CD14-positive monocyte (primary cell): ENCODE measurements around the gene CCT3. TPM values are rescaled to one million over a fixed set of nuclear protein-coding genes. Genes with fewer than 3 reads are reported as not detected.

ENCODE experiments used
- DNase-seq, 3 donors: peaks; one replicate each; pipeline ENCODE4 v3.0.0-alpha.2; 2011 to 2022
- H2AFZ ChIP-seq: 2 replicates; pipeline ENCODE4 v1.6.0; 2012; ENCODE audit warnings: mild to moderate bottlenecking, low read depth, low read length, inconsistent platforms; ENCODE audit not compliant: insufficient read depth, poor library complexity, severe bottlenecking
- H3K27ac ChIP-seq, 2 donors: 1 replicate in 1 of 2; 2 replicates in 1 of 2; pipeline ENCODE4 v1.5.1; 2012 to 2013; ENCODE audit warnings: low read length in 2 of 2, control low read depth in 1 of 2, inconsistent platforms in 1 of 2, low read depth in 1 of 2, mild to moderate bottlenecking in 1 of 2
- H3K27me3 ChIP-seq, 2 donors: one replicate each; pipeline versions ENCODE4 v1.6.0 to v1.6.1; 2011 to 2013; ENCODE audit warnings: low read length in 2 of 2; ENCODE audit not compliant: control insufficient read depth in 2 of 2, insufficient read depth in 2 of 2
- H3K36me3 ChIP-seq, 2 donors: replicated peaks in 1 of 2; 1 replicate in 1 of 2; 2 replicates in 1 of 2; pipeline versions ENCODE4 v1.5.1 to v1.6.1; 2012 to 2013; ENCODE audit warnings: low read length in 2 of 2, control low read depth in 1 of 2, inconsistent platforms in 1 of 2, mild to moderate bottlenecking in 1 of 2; ENCODE audit not compliant: insufficient read depth in 2 of 2, control insufficient read depth in 1 of 2
- H3K4me1 ChIP-seq, 2 donors: 1 replicate in 1 of 2; 2 replicates in 1 of 2; pipeline versions ENCODE4 v1.5.1 to v1.6.1; 2012 to 2013; ENCODE audit warnings: low read length in 2 of 2, control low read depth in 1 of 2, inconsistent platforms in 1 of 2, mild to moderate bottlenecking in 1 of 2, moderate library complexity in 1 of 2; ENCODE audit not compliant: insufficient read depth in 2 of 2, control insufficient read depth in 1 of 2
- H3K4me2 ChIP-seq: replicated peaks from 2 replicates; pipeline ENCODE3; 2012; ENCODE audit warnings: low read length, moderate library complexity, mild to moderate bottlenecking; ENCODE audit not compliant: poor library complexity, severe bottlenecking; ENCODE audit errors: extremely low read depth
- H3K4me3 ChIP-seq, 3 experiments: fragments of 200-600 bp in 1 of 3; sonication (generic) in 1 of 3; replicated peaks in 1 of 3; 1 replicate in 2 of 3; 2 replicates in 1 of 3; pipeline ENCODE4 v1.5.1; 2011 to 2013; ENCODE audit warnings: low read length in 3 of 3, mild to moderate bottlenecking in 3 of 3, control low read depth in 2 of 3, low read depth in 2 of 3, inconsistent platforms in 1 of 3, moderate library complexity in 1 of 3
- H3K79me2 ChIP-seq: 2 replicates; pipeline ENCODE4 v1.6.0; 2012; ENCODE audit warnings: mild to moderate bottlenecking, control low read depth, inconsistent platforms, low read length, moderate library complexity; ENCODE audit not compliant: insufficient read depth
- H3K9ac ChIP-seq: 2 replicates; pipeline ENCODE4 v1.6.0; 2017; ENCODE audit warnings: low read length, mild to moderate bottlenecking; ENCODE audit not compliant: insufficient read depth, poor library complexity, severe bottlenecking
- H3K9me3 ChIP-seq, 2 donors: replicated peaks in 1 of 2; 1 replicate in 1 of 2; 2 replicates in 1 of 2; pipeline versions ENCODE4 v1.5.1 to v1.6.1; 2012 to 2013; ENCODE audit warnings: low read length in 2 of 2, control low read depth in 1 of 2; ENCODE audit not compliant: control insufficient read depth in 1 of 2, insufficient read depth in 1 of 2
- H4K20me1 ChIP-seq: 2 replicates; pipeline ENCODE4 v1.6.0; 2012; ENCODE audit warnings: mild to moderate bottlenecking, low read length, control low read depth, moderate library complexity; ENCODE audit not compliant: insufficient read depth
- H3K27ac Mint-ChIP-seq, 7 donors: one replicate each; pipeline ENCODE4 v1.8.0; 2020; ENCODE audit warnings: mild to moderate bottlenecking in 7 of 7, mixed read lengths in 7 of 7, moderate library complexity in 6 of 7, inconsistent platforms in 2 of 7
- H3K27me3 Mint-ChIP-seq, 3 donors: one replicate each; pipeline ENCODE4 v1.8.0; 2021 to 2022; ENCODE audit warnings: low read depth in 3 of 3, mild to moderate bottlenecking in 3 of 3, mixed read lengths in 3 of 3, moderate library complexity in 3 of 3, inconsistent platforms in 1 of 3
- H3K36me3 Mint-ChIP-seq, 2 donors: one replicate each; pipeline ENCODE4 v1.8.0; 2020; ENCODE audit warnings: mixed read lengths in 2 of 2, inconsistent platforms in 1 of 2, mild to moderate bottlenecking in 1 of 2
- H3K4me1 Mint-ChIP-seq: one replicate; pipeline ENCODE4 v1.8.0; 2020; ENCODE audit warnings: mild to moderate bottlenecking, mixed read lengths
- H3K4me3 Mint-ChIP-seq, 2 donors: one replicate each; pipeline ENCODE4 v1.8.0; 2020; ENCODE audit warnings: mild to moderate bottlenecking in 2 of 2, mixed read lengths in 2 of 2, moderate library complexity in 1 of 2
- H3K9me3 Mint-ChIP-seq, 7 donors: one replicate each; pipeline ENCODE4 v1.8.0; 2020 to 2022; ENCODE audit warnings: mixed read lengths in 7 of 7, mild to moderate bottlenecking in 6 of 7, moderate library complexity in 6 of 7, inconsistent platforms in 2 of 7
- WGBS: methylation state at CpG from one replicate; pipeline ENCODE4 v1.1.5; 2013; ENCODE audit warnings: missing lambda C conversion rate; ENCODE audit not compliant: insufficient coverage; 5-methylcytosine and 5-hydroxymethylcytosine counted together
- intact Hi-C, 2 donors: fragments of 100-400 bp; cut with micrococcal nuclease; formaldehyde crosslinking; loops; one replicate each; pipeline versions ENCODE4 v1.15.0 to v1.15.1; 2023
- polyA plus RNA-seq, 3 donors: library from polyadenylated mRNA; depleted of rRNA in 1 of 3; unstranded in 2 of 3; stranded (reverse) in 1 of 3; fragments of 300-500 nt in 2 of 3; fragments of >200 nt in 1 of 3; fragmentation: Illumina TruSeq in 2 of 3; gene quantifications; 1 replicate in 2 of 3; 2 replicates in 1 of 3; pipeline ENCODE4 v1.2.3, GENCODE V29; 2012 to 2021
- TF ChIP-seq, protein P1 (sequence below): fragments of 200-600 bp; IDR thresholded peaks from one replicate; pipeline ENCODE4 v1.8.0; 2022; ENCODE audit warnings: antibody characterized with exemption, mild to moderate bottlenecking

Gene CCT3
- polyA plus RNA-seq, 3 donors: 65.3 to 97.3 (median 94.8) TPM

GRCh38 chr1:156285437-156285836 is 52.7 kb downstream of the CCT3 start:
- H3K27me3 Mint-ChIP-seq: no peaks in the 10 kb centered on the region

DNA sequence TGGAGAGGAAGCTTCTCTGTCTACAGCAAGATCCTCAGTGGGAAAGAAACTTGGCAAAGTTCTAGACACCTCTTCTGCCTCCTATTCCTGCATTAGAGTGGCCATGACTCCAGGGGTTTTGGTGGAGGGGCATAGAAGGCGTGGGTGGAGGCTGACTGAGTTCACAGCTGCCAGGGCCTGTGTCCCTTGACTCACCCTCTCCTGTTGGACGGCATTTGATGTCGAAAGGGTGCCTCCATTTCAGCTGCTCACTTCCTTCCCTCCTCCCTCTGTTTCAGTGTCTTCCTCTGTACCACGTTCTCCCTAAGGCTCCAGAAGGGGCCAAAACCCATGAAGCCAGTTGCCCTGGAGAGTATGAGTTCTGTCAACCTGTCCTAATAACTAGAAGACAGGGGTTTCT is 53.3 kb downstream of the CCT3 start:
- peaks cover 48 to 51% of the 10 kb centered on the region in 2 donors for H3K4me1 ChIP-seq

More at GRCh38 chr1:156285437-156285836, 52.7 kb downstream of the CCT3 start:
- H3K27ac ChIP-seq: peak overlapping the region; percentile 39 to 55
- H3K9me3 ChIP-seq: no peaks in the 10 kb centered on the region
- intact Hi-C loops: no loop called here
- WGBS: over 99% methylated on average over 20 of the region's 21 CpGs
- no peak overlapping the region for H2AFZ ChIP-seq
- H3K27me3 ChIP-seq: no peaks in the 10 kb centered on the region
- peaks cover 45% of the 10 kb centered on the region for H3K4me1 Mint-ChIP-seq
- H3K36me3 Mint-ChIP-seq: peaks cover 21 to 42% of the 10 kb centered on the region in 2 donors
- H3K4me3 Mint-ChIP-seq: no peak overlapping the region
- peaks cover 40% of the 10 kb centered on the region for H3K79me2 ChIP-seq
- peaks cover 41 to 44% of the 10 kb centered on the region in 2 donors for H3K4me1 ChIP-seq
- no peak overlapping the region for H3K4me3 ChIP-seq
- H4K20me1 ChIP-seq: peaks cover 18% of the 10 kb centered on the region
- TF ChIP-seq, protein P1, sequence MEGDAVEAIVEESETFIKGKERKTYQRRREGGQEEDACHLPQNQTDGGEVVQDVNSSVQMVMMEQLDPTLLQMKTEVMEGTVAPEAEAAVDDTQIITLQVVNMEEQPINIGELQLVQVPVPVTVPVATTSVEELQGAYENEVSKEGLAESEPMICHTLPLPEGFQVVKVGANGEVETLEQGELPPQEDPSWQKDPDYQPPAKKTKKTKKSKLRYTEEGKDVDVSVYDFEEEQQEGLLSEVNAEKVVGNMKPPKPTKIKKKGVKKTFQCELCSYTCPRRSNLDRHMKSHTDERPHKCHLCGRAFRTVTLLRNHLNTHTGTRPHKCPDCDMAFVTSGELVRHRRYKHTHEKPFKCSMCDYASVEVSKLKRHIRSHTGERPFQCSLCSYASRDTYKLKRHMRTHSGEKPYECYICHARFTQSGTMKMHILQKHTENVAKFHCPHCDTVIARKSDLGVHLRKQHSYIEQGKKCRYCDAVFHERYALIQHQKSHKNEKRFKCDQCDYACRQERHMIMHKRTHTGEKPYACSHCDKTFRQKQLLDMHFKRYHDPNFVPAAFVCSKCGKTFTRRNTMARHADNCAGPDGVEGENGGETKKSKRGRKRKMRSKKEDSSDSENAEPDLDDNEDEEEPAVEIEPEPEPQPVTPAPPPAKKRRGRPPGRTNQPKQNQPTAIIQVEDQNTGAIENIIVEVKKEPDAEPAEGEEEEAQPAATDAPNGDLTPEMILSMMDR: no peak
- H3K4me2 ChIP-seq: peak overlapping the region; percentile 38
- no peak overlapping the region for H3K9ac ChIP-seq
- H3K27ac Mint-ChIP-seq: peak overlapping the region in 1 of 7 donors; percentile 76
- DNase-seq: no peak
- peaks cover 9 to 23% of the 10 kb centered on the region in 2 donors for H3K36me3 ChIP-seq
- H3K9me3 Mint-ChIP-seq: no peaks in the 10 kb centered on the region

More for the DNA sequence above, 53.3 kb downstream of the CCT3 start:
- Histone ChIP-seq H3K4me3 (peak overlapping the region in 1 of 3 experiments; percentile 94), H3K27me3 (no peaks in the 10 kb centered on the region), H3K79me2 (peaks cover 46% of the 10 kb centered on the region), H3K9me3 (no peaks in the 10 kb centered on the region), H3K4me2 (peak overlapping the region; percentile 38), H4K20me1 (peaks cover 25% of the 10 kb centered on the region), H2AFZ (peak overlapping the region; percentile 26), H3K27ac (peak overlapping the region; percentile 39 to 55), H3K9ac (no peak overlapping the region), H3K36me3 (peaks cover 13 to 28% of the 10 kb centered on the region in 2 donors)
- TF ChIP-seq, protein P1: no peak
- WGBS: 17% methylated on average over 2 of the region's 4 CpGs
- Mint-ChIP-seq H3K9me3 (no peaks in the 10 kb centered on the region), H3K27ac (peak overlapping the region; percentile 14 to 87 (median 80)), H3K36me3 (peaks cover 16 to 42% of the 10 kb centered on the region in 2 donors), H3K27me3 (no peaks in the 10 kb centered on the region), H3K4me1 (peaks cover 48% of the 10 kb centered on the region), H3K4me3 (peak overlapping the region in 1 of 2 donors; percentile 70)
- intact Hi-C loops: no loop called here
- peak in 1 of 3 donors; percentile 70 for DNase-seq
